Fibroblast of skin of back (primary cell): ENCODE measurements around the gene PADI6.
A peak's percentile ranks its signal among the peaks of the same experiment; 100 is the strongest.
"Not testable (repeated sequence)": the region's sequence is repeated elsewhere in the genome, so short reads cannot be mapped to it uniquely, and the experiment has no call there.

Source experiments
- DNase-seq: peaks from one replicate; pipeline ENCODE4 v3.0.0-alpha.2; 2013

Gene PADI6

GRCh38 chr1:17404820-17405219 is 32.8 kb downstream of the PADI6 start:
- DNase-seq, result no peak

GRCh38 chr1:17405898-17406759 is 34.1 kb downstream of the PADI6 start:
- DNase-seq, result peak; percentile 55

- not testable (repeated sequence) for DNase-seq
Observed at GRCh38 chr1:17406760-17407475, 34.9 kb downstream of the PADI6 start.

- DNase-seq, result peak; percentile 9
Observed at GRCh38 chr1:17407786-17408514, 36.0 kb downstream of the PADI6 start.

GRCh38 chr1:17409391-17409811 is 37.4 kb downstream of the PADI6 start:
- DNase-seq, result no peak

DNA sequence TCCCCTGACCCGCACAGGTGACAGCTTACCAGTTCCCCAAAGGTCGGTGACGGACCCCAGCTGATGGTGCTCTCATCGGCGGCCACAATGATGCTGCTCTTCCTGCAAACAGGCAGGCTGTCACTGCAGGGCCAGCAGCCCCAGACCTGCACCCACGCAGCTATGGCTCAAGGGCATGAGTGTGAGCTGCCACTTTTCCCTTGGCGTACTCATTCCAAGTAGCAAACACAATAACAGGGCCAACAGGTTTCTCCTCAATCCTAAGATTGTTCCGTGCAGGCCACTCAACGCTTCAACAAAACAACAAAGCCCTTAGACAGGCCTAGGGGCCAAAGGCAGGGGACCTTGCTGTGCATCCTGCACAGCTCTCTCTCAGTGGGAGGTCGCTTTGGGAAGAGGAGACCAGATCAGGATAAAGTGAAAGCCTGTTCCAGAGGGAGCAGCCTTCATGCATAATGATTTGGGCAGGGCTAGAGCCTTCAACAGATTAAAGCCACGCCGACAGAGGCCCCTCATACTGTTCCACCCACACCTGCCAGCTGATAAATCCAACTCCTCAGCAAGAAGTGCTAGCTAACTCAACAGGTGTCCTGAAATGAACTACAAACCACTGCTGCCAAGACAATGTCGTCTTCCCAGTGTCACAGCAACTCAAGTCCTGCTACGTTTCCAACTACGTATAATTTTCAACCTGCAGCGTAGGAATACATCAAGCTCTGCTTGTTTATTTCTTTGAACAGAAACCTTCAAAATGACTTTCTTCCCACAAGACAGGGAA is 40.3 kb downstream of the PADI6 start:
- DNase-seq, result no peak

DNA sequence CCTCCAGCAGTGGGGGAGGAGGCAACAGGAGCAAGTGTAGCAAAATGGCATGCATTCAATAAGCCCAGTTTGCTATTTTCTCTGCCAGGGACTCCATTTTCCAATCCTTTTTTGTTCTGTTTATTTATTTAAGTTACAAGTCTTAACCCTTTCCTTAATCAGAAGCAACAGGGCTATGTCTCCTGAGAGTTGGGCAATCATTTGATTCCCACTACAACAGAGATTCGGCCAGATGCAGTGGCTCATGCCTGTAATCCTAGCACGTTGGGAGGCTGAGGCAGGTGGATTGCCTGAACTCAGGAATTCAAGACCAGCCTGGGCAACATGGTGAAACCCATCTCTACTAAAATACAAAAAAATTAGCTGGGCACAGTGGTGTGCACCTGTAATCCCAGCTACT is 42.0 kb downstream of the PADI6 start:
- no peak for DNase-seq

DNA sequence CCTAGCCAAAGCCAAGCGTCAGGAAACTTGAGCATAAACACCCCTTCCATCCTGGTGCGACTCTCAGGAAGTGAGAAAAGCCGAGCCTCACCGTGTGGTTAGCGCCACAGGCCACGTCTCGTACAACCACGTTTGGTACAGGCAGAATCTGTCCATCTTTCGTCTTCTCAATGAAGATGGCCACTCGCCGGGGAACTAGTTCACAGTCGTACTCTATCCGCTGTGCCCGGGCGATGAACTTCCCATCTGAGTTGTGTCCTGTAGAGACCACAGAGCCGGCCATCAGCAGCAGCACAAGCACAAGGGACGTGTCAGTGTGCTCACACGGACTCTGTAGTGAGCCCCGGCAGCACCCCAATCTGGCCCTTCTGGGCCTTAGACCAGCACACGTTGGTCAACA is 44.4 kb downstream of the PADI6 start:
- no peak for DNase-seq

DNA sequence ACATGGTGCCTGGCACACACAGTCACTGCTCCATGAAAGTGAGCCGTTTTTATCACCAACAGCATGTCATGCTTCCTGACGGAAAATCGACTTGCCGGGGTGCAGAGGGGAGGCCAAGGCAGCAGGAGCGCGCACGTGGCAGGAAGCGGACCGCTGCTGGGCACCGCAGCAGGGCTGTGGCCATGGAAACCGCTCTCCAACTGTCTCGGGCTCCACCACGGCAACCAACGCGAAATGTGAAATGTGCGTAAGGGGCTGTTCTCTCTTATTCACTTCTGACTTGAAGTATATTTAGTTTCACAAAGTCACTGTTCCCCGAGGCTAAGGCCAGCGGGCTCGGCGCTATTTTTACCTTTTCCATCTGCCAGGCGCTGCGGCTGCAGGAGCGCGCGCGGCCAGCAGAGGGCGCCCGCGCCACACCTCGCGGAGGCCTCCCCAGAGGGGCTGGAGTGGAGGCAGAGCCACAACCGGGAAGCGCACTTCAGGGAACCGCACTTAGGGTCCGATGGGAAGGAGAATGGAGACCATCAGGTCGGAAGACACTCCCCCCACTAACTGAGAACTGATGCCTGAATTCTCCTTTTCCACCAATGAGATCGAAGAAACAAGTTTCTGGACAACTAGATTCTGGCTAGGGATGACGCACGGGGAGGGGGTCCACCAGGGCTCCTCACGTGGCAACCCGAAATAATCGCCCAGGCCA is 47.8 kb downstream of the PADI6 start:
- DNase-seq, result peak; percentile 48

DNA sequence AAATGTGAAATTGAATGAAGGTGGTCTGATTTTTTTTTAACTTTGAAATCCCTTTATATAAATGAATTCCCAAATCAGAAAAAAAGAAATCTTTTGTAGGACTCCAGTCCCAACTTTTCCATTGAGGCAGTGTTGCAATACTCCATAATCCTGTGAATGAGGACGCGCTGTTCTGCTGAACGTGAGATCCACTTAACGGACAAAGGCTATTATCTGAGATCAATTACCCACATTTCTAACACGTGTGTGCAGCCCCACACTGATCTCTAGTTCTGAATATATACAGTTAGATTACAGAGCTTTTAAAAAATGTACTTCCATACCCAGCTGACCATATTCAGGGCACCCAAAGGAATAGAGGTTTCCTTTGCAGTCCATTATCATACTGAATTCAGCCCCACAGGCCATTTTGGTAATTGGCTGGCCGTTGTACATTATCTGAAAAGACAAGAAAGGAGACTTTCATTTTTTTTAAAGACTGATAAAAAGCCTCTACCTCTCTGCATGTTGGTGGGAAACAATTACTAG is 48.5 kb downstream of the PADI6 start:
- no peak for DNase-seq

DNA sequence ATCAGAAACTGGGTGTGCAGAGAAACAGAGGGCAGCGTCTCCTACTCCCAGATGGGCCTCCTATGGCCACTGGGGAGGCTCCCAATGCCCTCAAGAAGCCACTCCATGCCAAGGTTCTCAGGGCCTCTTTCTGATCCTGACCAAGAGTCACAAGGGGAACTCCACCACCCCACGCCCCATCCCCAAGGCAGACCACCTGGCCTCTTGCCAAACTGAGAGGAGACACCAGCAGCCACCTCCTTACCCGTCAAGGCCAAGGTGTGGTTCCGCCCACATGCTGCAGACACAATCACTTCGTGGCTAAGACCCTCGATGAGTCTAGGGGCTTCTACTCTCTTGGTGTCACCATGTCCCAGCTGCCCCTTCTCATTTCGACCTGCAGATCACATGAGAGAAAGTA is 50.5 kb downstream of the PADI6 start:
- no peak for DNase-seq

DNA sequence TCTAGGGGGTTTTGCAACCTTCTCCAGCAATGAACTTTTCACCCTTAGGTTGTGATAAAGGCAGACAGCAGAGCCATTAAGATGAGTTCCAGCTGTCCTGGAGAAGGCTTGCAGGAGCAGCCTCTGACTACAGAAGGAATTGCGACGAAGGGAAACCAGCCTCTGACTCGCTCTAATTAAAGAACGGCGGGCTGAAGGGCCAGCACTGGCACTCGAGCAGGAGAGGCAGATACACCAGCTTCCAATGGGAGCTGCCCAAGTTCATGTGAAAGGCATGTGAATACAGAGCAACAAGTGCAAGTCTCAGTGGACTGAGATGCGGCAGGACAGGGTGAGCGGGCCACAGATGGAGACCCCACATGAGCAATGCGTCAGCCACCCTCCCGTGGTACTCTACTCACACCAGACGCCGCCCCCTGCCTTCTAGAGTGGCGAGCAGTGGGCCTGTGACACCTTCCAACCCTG is 51.8 kb downstream of the PADI6 start:
- DNase-seq, result no peak

DNA sequence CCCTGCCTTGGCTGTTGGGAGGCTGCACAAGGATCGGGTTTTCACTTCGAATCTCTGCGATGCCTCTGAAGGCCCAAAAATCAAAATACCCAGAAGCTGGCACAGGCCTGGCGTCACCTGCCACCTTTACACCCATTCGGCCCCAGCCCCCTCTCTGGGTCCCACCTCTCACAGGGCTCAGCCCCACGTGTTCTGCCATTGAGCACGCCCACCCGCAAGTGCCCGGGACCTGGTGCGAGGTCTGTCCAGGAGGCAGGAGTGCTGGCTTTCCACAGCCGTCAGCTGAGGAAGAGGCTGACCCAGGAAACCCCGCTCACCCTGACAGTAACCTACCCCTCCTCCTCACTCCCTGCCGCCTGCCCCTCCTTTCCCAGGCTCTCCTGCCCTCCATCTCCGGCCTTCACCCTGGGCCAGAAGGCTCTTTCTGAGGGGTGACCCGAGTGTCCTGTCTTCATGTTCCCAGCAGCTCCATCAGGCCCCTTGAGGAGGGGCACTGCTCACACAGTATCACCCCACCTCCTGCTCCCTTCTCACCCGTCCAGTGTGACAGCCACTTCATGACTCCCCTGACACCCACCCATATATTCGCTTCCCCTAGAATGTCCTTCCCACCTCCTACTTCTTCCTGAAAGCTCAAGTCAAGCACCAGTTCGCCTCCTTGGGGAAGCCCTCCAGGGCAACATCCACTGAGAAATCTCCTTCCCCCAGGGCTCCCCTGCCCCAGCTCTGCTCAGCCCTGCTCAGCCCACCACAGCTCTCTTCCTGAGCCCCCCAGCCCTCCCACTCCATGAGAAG is 54.0 kb downstream of the PADI6 start:
- no peak for DNase-seq

DNA sequence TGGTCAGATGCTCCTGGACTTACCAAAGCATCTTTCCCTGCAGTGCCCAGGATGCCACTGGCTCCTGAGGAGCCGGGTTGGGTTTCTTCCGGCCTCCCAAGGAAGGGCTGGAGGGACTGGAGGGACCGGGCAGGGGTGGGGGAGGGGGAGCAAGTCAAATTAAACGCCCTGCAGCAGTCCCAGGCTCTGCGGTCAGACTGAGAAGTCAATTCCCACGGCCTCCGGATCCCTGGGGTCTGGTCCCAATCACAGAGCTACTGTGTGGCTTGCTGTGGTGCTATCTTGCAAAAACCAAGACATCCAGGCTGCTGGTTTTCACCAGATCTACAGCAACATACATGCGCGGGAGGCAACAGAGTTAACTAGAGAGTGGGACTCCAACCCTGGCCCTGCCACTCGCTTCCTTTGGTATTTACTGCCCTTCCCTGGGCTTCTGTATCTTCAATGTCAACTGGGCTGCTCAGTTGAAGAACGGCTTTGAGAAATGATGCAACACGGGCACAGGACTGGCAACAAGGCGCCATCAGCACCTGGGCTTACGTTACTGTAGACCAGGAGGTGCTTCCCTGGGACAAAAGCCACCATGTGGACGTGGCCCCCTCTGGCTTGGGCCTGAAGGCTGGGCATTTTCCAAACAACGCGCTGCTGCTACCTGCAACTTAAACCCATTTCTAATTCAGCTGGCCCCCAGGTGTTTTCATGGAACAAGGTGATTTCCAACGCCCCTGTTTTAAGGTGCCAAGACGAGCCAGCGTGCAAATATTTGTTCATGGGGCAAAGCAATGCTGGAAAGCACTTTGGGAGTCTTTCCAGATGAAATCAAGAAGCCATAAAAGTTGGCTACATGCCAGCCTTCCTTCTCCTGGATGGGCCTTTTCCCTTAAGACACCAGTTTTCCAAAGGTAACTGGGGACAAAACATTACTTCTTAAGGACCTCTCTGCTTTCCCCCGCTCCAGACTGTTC is 56.0 kb downstream of the PADI6 start:
- DNase-seq, result no peak

GRCh38 chr1:17429183-17429582 is 57.2 kb downstream of the PADI6 start:
- DNase-seq, result no peak

DNA sequence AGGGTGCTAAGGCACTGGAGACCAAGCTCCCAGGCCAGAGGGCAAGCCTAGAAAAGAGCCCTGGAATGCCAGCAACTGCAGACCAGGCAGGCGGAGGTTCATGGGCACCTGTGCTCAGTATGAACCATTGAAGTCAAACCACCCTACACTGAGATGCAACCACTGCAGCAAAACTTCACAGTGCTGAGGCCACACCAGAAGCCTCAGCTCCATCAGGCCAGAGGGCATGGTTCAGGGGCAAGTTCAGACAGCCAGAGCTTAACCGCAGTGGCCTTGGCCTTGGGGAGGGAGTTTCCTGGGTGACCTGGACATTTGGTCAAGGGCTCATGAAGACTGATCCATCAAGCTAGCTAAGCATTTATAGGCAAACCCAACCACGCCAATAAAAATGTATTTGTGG is 60.4 kb downstream of the PADI6 start:
- DNase-seq, result no peak

GRCh38 chr1:17433261-17433660 is 61.3 kb downstream of the PADI6 start:
- DNase-seq, result no peak

DNA sequence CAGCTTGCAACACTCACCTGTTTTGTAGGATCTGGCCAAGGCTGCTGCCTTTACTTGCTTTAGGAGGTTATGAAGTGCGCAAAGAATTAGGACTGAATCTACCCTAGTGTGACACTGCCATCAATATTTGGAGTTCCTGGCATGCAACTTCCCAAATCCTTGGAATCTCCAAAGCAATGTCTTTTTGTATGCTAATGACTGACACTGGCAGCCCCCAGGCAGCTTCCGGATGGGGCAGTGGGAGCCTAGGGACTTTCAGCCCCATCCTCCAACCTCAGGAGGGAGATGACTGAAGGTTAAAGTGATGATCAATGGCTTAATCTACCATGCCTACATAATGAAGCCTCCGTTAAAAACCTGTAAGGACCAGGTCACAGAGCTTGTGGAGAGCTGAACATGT is 62.0 kb downstream of the PADI6 start:
- DNase-seq, result no peak

DNA sequence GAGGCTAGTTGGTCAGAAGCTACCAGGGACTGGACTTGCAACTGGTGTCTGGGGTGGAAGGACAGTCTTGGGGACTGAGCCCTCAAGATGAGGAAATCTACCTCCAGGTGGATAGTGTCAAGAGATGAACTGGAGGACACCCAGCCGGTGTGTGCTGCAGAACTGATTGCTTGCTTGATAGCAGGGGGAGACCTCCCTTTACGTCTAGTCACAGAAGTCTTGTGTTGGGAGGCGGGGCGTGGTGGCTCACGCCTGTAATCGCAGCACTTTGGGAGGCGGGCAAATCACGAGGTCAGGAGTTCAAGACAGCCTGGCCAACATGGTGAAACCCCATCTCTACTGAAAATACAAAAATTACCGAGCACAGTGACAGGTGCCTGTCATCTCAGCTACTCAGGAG is 62.6 kb downstream of the PADI6 start:
- no peak for DNase-seq
